HAP-1 (cell line): ENCODE results near the gene MYRIP.

Experiments used
- DNase-seq, 2 experiments: peaks; one replicate each; pipeline ENCODE4 v3.0.0-alpha.2; 2016 to 2020; ENCODE audit warnings: low spot score in 2 of 2
- H3K27me3 ChIP-seq: fragments of 250-450 bp; sonication (Bioruptor Pico); 2 replicates; pipeline ENCODE4 v1.5.1; 2020; ENCODE audit warnings: low read depth, mild to moderate bottlenecking, moderate library complexity
- H3K36me3 ChIP-seq: fragments of 250-450 bp; sonication (Bioruptor Pico); replicated peaks from 2 replicates; pipeline ENCODE4 v1.5.1; 2020; ENCODE audit warnings: mild to moderate bottlenecking
- H3K4me1 ChIP-seq: fragments of 250-450 bp; sonication (Bioruptor Pico); 2 replicates; pipeline ENCODE4 v1.5.1; 2020; ENCODE audit warnings: mild to moderate bottlenecking
- H3K4me3 ChIP-seq: fragments of 250-450 bp; sonication (Bioruptor Pico); 2 replicates; pipeline ENCODE4 v1.5.1; 2020; ENCODE audit warnings: mild to moderate bottlenecking, moderate library complexity
- H3K9me3 ChIP-seq: fragments of 250-450 bp; sonication (Bioruptor Pico); 2 replicates; pipeline ENCODE4 v1.5.1; 2020; ENCODE audit warnings: mild to moderate bottlenecking, moderate library complexity
- in situ Hi-C: fragments of 300-500 bp; cut with MboI; formaldehyde crosslinking; loops from 3 replicates; pipeline ENCODE4 v1.14.3; 2020; ENCODE audit warnings: low sequenced_read_pairs, inconsistent platforms, mixed read lengths

MYRIP gene

DNA sequence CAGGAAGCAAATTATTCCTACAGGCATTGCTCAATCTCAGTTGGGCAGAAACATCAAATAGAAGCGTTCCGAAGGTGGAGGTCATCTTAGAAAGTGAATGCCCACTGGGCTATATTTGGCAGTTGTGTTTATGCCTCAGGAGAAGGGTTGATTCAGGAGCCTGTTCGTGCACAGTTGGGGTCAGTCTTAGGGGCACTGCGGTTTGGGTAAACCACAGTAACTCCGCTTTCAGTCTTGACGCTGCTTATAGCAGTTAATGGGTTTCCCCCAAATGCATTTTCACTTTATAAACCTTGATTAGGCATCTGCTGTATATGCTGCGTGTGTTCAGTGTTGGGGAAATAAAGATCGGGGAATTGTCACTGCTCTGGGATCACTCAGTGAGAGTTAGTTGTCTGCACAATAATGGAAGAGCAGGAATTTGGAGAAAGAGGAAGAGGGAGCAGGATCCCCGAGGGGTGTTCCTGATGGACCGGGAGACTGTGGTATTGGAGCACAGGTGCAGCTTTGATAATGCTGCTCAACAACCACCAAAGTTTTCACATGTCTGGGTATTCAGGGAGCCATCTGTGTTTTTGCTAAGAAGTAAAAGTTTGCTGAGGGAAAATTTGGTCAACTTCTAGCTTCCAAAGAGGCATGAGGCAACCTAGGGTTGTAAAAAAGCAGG lies 375.8 kb downstream of the MYRIP start:
- Histone ChIP-seq H3K27me3 (no peaks in the 10 kb centered on the region), H3K4me1 (peaks cover 12% of the 10 kb centered on the region), H3K9me3 (no peaks in the 10 kb centered on the region), H3K4me3 (no peak overlapping the region), H3K36me3 (no peaks in the 10 kb centered on the region)
- DNase-seq, result no peak
- in situ Hi-C loops, result loop anchor here (5.0 to 25.0 kb wide), 2 partner anchors 132 to 648 kb away; no protein-coding TSS in a partner anchor

DNA sequence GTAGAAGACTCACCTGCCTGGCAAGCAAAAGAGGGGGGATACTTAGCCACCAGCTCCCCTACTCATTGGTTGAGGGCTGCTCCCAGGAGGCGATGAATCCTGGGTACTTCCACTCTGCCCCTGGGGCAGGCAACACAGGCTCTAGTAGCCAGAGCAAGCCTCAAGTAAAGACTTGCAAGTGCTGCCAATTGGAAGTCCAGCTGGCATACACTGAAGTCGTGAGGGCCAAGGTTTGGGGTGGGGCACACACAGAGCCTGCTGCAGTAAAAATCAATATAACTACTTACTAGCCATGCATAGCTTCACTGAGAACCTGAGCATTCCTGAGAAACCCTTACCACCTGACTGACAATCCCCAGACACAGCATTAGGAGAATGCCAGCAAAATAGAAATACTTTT lies 377.1 kb downstream of the MYRIP start:
- DNase-seq, result no peak
- Histone ChIP-seq H3K9me3 (no peaks in the 10 kb centered on the region), H3K4me3 (no peak overlapping the region), H3K27me3 (no peaks in the 10 kb centered on the region), H3K4me1 (peaks cover 12% of the 10 kb centered on the region), H3K36me3 (no peaks in the 10 kb centered on the region)
- in situ Hi-C loops, result loop anchor here (5.0 to 25.0 kb wide), 2 partner anchors 131 to 649 kb away; no protein-coding TSS in a partner anchor

DNA sequence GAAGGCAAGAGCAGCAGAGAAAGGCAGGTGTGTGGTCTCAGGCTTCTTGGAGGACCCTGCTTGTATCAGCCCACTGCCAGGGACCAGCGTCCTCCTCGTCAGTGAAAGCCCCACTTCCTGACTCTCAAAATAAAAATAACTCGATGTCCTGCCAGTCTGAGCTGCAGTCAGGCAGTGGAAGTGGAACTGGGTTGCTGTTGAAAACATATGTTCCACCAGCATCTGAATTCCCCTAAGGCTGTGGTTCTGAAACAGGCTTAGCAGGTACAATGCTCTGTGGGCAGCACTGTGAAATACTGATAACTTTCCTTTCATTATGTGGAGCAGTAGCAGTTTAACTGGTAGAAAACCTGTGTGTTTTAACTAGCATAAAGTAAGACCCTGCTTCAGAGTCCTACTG lies 378.5 kb downstream of the MYRIP start:
- in situ Hi-C loops, result loop anchor here (5.0 to 25.0 kb wide), 2 partner anchors 129 to 651 kb away; no protein-coding TSS in a partner anchor
- no peaks in the 10 kb centered on the region for H3K27me3 ChIP-seq
- no peaks in the 10 kb centered on the region for H3K9me3 ChIP-seq
- DNase-seq, result no peak
- no peaks in the 10 kb centered on the region for H3K36me3 ChIP-seq
- H3K4me1 ChIP-seq, result peaks cover 12% of the 10 kb centered on the region
- H3K4me3 ChIP-seq, result no peak overlapping the region

DNA sequence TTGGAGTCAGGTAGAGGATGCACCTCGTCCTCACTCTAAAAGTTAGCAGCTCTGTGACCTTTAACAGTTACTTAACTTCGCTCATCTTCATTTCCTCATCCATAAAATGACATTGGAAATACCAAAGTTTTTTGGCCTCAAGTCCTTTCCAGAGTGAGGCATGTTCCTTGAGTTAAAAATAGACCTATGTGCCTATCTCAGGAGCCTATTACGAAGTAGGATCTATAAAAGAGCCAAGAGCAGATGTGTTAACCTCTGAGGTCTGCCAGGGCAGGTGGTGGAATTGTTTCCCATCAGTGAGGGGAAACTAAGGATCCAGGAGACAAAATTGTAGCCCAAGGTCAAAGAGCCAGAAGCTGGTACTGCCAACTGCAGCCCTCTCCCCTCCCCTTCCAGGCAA lies 379.7 kb downstream of the MYRIP start:
- no peaks in the 10 kb centered on the region for H3K36me3 ChIP-seq
- DNase-seq, result no peak
- H3K27me3 ChIP-seq, result no peaks in the 10 kb centered on the region
- no peak overlapping the region for H3K4me3 ChIP-seq
- H3K4me1 ChIP-seq, result peaks cover 3% of the 10 kb centered on the region
- no peaks in the 10 kb centered on the region for H3K9me3 ChIP-seq
- in situ Hi-C loops, result loop anchor here (5.0 to 25.0 kb wide), 2 partner anchors 128 to 652 kb away; no protein-coding TSS in a partner anchor

DNA sequence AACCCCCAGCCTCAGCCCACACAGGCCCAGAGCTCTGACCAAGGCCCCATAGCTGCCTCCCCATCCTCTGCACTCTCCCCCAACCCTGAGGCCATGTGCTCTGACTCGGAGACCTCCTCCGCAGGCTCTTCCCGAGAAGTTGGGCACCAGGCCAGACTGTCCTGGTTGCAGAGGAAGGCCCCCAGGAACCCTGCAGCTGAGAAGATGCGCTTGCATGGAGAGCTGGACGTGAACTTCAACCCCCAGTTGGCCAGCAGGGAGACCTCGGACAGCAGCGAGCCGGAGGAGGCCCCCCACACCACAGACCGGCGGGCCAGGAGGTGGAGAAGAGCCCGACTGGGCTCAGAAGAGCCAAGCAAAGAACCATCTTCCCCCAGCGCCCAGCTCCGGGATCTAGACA lies 380.6 kb downstream of the MYRIP start:
- H3K9me3 ChIP-seq, result no peaks in the 10 kb centered on the region
- H3K4me3 ChIP-seq, result no peak overlapping the region
- DNase-seq, result no peak
- in situ Hi-C loops, result loop anchor here (25.0 kb wide), 1 partner anchor 653 kb away; no protein-coding TSS in a partner anchor
- H3K36me3 ChIP-seq, result no peaks in the 10 kb centered on the region
- no peaks in the 10 kb centered on the region for H3K27me3 ChIP-seq
- H3K4me1 ChIP-seq, result no peaks in the 10 kb centered on the region

GRCh38 chr3:40191251-40191650 lies 381.8 kb downstream of the MYRIP start:
- in situ Hi-C loops, result loop anchor here (25.0 kb wide), 1 partner anchor 654 kb away; no protein-coding TSS in a partner anchor
- Histone ChIP-seq H3K9me3 (no peaks in the 10 kb centered on the region), H3K4me3 (no peak overlapping the region), H3K4me1 (no peaks in the 10 kb centered on the region), H3K36me3 (no peaks in the 10 kb centered on the region), H3K27me3 (no peaks in the 10 kb centered on the region)
- DNase-seq, result no peak

GRCh38 chr3:40191850-40192448 lies 382.5 kb downstream of the MYRIP start:
- no peaks in the 10 kb centered on the region for H3K9me3 ChIP-seq
- H3K4me3 ChIP-seq, result no peak overlapping the region
- no peaks in the 10 kb centered on the region for H3K4me1 ChIP-seq
- in situ Hi-C loops, result loop anchor here (25.0 kb wide), 1 partner anchor 655 kb away; no protein-coding TSS in a partner anchor
- no peaks in the 10 kb centered on the region for H3K36me3 ChIP-seq
- peak; percentile 35 to 76 for DNase-seq
- H3K27me3 ChIP-seq, result no peaks in the 10 kb centered on the region

DNA sequence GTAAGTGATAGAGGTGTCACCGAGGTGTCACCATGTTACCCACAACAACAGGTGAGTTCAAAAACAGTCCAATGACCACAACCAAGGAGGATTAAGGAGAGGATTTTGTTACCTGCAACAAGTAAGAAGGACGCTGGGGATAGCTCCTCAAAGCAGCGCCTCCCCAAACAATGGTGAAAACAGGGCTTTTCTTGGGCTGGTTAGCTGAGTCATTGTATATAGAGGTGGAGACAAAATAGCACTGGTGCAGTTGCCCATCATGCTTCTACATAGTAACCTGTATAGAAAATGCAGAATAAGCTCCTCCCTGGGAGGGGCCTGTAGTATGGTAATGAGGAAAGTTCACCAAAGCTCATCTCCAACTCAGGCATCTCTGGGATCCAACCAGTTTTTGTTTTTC lies 383.2 kb downstream of the MYRIP start:
- H3K36me3 ChIP-seq, result no peaks in the 10 kb centered on the region
- in situ Hi-C loops, result loop anchor here (25.0 kb wide), 1 partner anchor 655 kb away; no protein-coding TSS in a partner anchor
- no peak overlapping the region for H3K4me3 ChIP-seq
- DNase-seq, result no peak
- no peaks in the 10 kb centered on the region for H3K4me1 ChIP-seq
- no peaks in the 10 kb centered on the region for H3K9me3 ChIP-seq
- no peaks in the 10 kb centered on the region for H3K27me3 ChIP-seq

GRCh38 chr3:40196966-40197365 lies 387.6 kb downstream of the MYRIP start:
- Histone ChIP-seq H3K36me3 (no peaks in the 10 kb centered on the region), H3K27me3 (no peaks in the 10 kb centered on the region), H3K4me1 (no peaks in the 10 kb centered on the region), H3K4me3 (no peak overlapping the region), H3K9me3 (no peaks in the 10 kb centered on the region)
- no peak for DNase-seq
- in situ Hi-C loops, result loop anchor here (25.0 kb wide), 1 partner anchor 660 kb away; no protein-coding TSS in a partner anchor

DNA sequence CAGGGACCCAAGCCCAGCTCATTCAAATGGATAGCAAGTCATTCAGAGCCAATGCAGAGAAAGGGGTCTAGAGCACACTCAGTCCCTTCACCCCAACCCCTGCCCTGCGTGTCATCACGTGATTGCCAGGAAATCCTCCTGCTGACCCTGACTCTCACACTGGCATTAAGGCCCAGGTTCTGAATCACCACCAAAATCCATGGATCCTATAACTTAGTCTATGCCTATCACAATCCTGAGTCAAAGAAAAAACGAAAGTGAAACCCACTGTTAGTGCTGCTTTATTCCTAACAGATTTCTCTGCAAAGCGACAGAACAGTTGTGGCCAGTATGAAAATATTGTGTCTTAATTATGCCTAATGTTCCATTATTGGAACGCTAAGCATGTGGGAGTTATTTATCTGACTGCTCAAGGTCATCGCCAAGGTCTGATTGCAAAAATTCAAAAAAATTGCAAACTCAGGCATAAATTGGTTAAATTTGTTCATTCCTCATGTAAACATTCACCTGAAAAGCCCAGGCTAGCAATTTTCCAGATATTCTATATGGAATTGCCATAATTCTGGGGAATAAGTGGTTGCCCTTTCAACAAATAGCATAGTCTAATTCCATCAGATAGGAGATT lies 391.4 kb downstream of the MYRIP start:
- Histone ChIP-seq H3K27me3 (no peaks in the 10 kb centered on the region), H3K4me3 (no peak overlapping the region), H3K4me1 (no peaks in the 10 kb centered on the region), H3K9me3 (no peaks in the 10 kb centered on the region), H3K36me3 (no peaks in the 10 kb centered on the region)
- in situ Hi-C loops, result no loop called here
- DNase-seq, result no peak

DNA sequence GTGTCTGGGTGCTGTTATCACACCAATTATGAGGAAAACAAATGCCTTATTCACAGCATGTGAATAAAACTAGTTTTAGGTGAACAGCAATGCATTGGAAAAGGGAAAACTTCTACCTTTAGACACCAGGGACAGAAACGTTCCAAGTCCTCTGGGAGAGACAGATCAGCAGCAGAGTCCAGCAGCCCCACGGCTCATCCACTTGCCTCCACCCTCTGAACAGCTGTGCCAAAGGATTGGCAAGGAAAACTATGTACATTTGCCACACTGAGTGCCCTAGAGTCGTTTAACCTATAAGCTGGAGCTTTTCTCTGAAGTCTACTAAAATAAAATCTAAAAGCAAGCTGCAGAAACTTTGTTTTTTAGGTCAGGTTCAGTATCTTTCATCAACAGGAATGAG lies 392.4 kb downstream of the MYRIP start:
- in situ Hi-C loops, result no loop called here
- DNase-seq, result no peak
- Histone ChIP-seq H3K4me1 (no peaks in the 10 kb centered on the region), H3K36me3 (no peaks in the 10 kb centered on the region), H3K27me3 (no peaks in the 10 kb centered on the region), H3K9me3 (no peaks in the 10 kb centered on the region), H3K4me3 (no peak overlapping the region)

GRCh38 chr3:40206522-40206921 lies 397.1 kb downstream of the MYRIP start:
- no peak overlapping the region for H3K4me3 ChIP-seq
- no peaks in the 10 kb centered on the region for H3K27me3 ChIP-seq
- no peak for DNase-seq
- in situ Hi-C loops, result no loop called here
- H3K4me1 ChIP-seq, result no peaks in the 10 kb centered on the region
- H3K9me3 ChIP-seq, result no peaks in the 10 kb centered on the region
- no peaks in the 10 kb centered on the region for H3K36me3 ChIP-seq

DNA sequence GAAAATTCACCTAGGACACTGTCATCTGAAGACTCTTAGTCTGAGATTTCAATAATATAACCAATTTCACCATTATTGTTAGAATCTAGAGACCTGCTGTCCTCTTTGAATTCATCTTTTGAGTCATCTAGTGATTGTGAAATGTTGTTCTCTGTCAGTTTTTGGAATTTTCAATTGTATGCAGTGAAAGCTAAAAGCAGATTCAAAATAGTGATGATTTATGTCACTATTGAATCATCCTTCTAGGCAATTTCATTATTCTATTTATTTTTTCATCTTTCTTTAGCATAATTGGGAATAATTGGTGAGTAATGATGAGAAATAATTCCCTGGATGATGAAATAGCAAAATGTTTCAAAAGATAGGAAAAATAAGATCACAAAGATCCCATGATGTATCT lies 398.4 kb downstream of the MYRIP start:
- no peak for DNase-seq
- H3K27me3 ChIP-seq, result no peaks in the 10 kb centered on the region
- no peak overlapping the region for H3K4me3 ChIP-seq
- in situ Hi-C loops, result no loop called here
- no peaks in the 10 kb centered on the region for H3K36me3 ChIP-seq
- H3K4me1 ChIP-seq, result no peaks in the 10 kb centered on the region
- no peaks in the 10 kb centered on the region for H3K9me3 ChIP-seq

DNA sequence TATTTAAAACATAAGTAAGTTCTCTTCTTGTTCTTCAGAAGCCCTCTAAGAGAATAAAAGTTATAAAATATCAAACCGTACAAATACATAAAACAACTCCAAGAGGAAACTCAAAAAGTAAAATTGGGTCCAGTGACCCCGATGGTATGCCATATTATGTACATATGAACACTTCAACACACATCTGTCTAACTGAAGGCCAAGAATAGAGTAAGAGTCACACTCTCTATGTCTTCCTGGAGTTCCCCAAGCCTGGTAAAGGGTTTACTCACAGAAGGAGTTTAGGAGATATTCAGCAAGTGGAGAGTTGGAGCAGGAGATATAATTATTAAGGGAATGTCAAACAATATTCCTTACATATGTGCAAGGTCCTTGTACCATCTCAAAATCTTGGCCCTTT lies 398.8 kb downstream of the MYRIP start:
- H3K9me3 ChIP-seq, result no peaks in the 10 kb centered on the region
- no peaks in the 10 kb centered on the region for H3K27me3 ChIP-seq
- DNase-seq, result no peak
- H3K4me1 ChIP-seq, result no peaks in the 10 kb centered on the region
- in situ Hi-C loops, result no loop called here
- no peak overlapping the region for H3K4me3 ChIP-seq
- no peaks in the 10 kb centered on the region for H3K36me3 ChIP-seq
